ENCODE data around the gene S100A12. TPM values are rescaled to one million over a fixed set of nuclear protein-coding genes. Genes with fewer than 3 reads are reported as not detected.
A peak's percentile ranks its signal among the peaks of the same experiment; 100 is the strongest.
"Not testable (repeated sequence)": the region's sequence is repeated elsewhere in the genome, so short reads cannot be mapped to it uniquely, and the experiment has no call there.

The S100A12 gene
- polyA plus RNA-seq (ENCODE audit: insufficient read length in 4 of 4), result 1 to 10 TPM in 3 of 4 donors, not detected in 1; 1.3 to 2.8 (median 2.3) TPM

DNA sequence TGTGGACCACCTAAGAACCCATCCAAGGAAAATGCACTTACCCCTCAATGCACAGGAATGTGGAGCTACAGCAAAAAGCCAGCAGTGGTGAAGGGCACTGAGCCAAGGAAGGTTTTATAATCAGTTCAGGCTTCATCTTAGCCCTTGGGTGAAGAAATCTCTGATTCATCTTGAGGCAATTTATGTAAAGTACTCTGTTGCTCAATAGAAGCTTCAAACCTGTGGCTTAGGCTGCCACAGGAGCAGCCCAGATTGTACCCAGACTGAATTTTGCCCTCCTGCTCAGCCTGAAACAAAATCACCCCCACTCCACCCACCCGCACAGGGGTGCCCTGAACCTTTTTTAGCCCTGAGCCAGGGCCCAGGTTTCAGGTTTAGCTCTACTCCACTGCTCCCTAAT, at the start of gene S100A12:
Gene S100A12 (minus strand): TSS at position 111 of the 400 bp plus-strand sequence. CDS start 1,029 bp downstream, outside the sequence.
- DNase-seq (ENCODE audit: low read depth in 4 of 4, low spot score in 3 of 4), result no peak

DNA sequence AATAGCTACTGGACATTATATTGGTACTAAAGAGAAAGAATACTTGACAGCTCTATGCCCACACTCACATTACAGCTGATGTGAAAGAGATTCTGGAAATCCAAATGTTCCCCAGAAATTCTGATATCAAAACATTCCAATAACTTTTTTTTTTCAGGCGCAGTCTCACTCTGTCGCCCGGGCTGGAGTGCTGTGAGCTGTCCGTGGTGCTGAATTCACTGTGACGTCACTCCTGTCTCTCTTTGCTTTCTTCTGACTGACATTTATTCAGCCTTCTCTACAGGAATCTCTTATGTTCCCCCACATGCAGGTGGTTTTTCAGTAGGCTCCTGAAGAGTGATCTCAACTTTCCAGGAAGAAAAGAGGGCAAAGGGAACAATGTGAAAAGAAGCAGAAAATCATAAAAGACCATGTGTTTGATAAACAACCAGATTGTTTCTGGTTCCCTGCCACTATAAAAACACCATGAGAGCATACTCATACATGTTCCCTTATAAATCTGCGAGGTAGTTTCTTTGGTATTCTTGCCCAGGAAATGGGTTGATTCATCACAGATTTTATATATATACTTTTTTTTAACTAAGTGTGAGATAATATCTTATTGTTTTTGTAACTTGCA, 47.1 kb upstream of the S100A12 start:
- DNase-seq (ENCODE audit: low read depth in 4 of 4, low spot score in 3 of 4), result peak; percentile 63 to 80 (median 74)

GRCh38 chr1:153420306-153420705, 44.9 kb upstream of the S100A12 start:
- no peak for DNase-seq (ENCODE audit: low read depth in 4 of 4, low spot score in 3 of 4)

GRCh38 chr1:153419436-153419793, 44.0 kb upstream of the S100A12 start:
- DNase-seq (ENCODE audit: low read depth in 4 of 4, low spot score in 3 of 4), result not testable (repeated sequence)

DNA sequence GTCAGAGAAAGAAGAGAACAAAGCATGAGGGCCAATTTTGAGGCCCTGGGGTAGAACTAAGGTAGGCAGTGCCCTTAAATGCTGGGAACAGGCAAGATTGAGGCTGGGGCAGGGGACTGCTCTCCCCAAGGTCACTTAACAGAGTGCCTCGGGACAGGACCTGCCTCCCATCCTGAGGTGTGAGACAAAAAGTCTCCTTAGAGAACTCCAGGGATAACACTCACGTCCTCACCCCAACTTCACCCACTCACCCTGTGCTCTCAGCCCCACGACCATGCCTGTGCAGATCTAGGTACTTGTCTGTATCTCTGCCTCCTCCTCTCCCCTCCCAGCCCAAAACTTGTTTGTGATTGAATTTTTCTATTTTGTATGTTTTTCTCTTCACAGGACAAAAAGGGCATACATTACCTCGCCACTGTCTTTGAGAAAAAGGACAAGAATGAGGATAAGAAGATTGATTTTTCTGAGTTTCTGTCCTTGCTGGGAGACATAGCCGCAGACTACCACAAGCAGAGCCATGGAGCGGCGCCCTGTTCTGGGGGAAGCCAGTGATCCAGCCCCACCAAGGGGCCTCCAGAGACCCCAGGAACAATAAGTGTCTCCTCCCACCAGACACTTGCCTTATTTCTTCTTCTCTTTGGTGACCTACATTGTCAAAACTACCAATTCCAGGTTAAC, 43.5 kb upstream of the S100A12 start:
- not testable (repeated sequence) for DNase-seq (ENCODE audit: low read depth in 4 of 4, low spot score in 3 of 4)

DNA sequence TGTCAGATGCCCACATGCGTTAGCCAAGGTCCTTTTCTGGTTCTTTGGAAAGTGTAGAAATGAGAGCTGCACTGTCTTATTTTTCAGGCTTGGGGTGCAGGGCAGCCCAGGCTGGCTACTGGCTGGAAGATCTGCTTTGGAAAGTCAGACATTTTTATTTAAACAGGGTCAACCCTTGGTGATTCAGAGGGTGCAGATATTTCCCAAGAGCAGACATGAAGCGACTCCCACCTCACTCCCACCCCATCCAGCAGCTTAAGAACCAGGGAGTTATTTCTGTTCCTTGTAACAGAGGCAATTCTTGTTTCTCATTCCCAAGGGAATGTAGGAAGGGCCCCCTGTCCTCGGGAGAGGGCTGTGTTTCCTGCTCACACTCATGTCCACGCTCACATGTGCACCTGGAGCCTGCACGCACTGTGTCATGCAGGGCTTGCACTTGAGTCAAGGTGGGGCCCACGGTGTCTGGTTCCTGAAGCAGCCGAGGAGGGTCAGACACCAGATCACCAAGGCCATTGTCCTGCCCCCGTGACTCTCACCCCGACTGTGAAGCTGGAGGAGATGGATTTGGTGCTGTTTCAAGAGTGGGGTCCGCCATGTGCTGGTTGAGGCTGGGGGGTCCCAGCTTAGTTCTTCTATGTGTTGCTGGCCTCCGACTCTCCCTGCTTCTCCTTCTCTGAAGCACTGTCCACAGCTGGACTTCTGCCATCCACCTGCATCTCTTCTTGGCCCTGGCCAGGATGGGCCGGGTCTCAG, 41.9 kb upstream of the S100A12 start:
- DNase-seq (ENCODE audit: low read depth in 4 of 4, low spot score in 3 of 4), result no peak

DNA sequence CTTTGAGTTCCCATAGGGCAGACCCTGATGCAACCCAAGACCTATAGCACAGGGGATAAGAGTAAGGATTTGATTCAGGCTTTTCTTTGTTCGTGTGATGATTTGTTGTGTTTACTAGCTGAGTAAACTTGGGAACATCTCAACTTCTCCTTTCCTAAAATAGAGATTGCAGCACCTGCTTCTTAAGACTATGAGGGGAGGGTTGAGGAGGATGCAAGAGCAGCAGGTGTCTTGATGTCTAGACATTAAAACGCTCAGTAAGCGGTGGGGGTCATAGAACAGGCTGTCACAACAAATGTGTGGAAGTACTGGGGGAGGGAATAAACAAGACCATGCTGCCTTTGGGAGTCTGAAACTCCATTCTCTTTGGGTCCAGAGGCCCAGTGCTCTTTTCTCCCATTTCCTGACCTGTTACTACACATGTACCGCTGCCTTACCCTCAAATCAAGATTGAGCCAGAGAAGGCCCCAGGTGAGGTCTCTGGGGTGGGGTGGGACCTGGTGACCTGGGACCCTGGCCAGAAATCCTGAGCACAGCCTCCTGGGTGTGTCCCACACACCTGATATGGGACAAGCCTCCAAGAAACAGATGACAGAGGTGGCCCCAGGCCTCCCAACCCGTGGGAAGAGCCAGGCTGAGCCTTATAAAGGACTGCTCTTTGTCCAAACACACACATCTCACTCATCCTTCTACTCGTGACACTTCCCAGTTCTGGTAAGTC, 40.6 kb upstream of the S100A12 start, which contains the start of gene S100A7A:
Gene S100A7A (plus strand): TSS at position 671 of the 721 bp plus-strand sequence. CDS start 1,563 bp downstream, outside the sequence.
- DNase-seq (ENCODE audit: low read depth in 4 of 4, low spot score in 3 of 4), result no peak

DNA sequence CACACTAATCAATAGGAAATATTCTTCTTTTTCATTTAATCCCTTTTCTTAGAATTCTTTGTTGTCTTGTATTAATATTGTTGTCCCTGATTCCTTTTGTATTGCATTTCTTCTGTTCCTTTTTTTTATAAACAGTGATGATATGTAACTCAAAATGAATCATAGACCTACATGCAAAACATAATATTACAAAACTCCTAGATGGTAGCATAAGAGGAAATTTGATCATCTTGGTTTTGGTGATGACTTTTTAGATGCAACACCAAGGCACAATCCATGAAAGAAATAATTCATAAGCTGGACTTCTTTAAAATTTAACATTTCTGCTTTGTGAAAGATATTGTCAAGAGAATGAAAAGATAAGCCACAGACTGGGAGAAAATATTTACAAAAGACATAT, 38.5 kb upstream of the S100A12 start:
- not testable (repeated sequence) for DNase-seq (ENCODE audit: low read depth in 4 of 4, low spot score in 3 of 4)

GRCh38 chr1:153407274-153407673, 31.9 kb upstream of the S100A12 start:
- DNase-seq (ENCODE audit: low read depth in 4 of 4, low spot score in 3 of 4), result not testable (repeated sequence)

- DNase-seq (ENCODE audit: low read depth in 4 of 4, low spot score in 3 of 4), result not testable (repeated sequence)
These were observed 30.6 kb upstream of the S100A12 start for GRCh38 chr1:153405825-153406599.

DNA sequence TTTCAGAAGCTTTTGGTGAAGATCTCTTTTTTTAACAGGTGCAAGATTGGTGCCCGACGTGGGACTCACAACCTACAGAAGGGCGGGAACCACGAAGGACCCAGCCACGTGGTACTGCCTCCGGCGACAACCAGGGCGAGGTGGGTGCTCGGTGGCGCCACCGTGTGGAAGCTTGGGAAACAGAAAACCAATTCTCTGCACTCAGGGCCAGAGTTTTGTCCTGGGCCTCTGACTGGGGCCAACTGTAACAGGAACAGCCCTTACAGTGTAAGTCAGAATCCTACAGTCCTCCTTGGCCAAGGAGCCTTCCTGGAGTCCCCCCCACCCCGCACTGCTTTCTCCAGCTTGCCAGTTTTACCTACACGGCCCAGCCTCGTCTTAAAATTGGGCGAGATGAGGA, 29.3 kb upstream of the S100A12 start:
- DNase-seq (ENCODE audit: low read depth in 4 of 4, low spot score in 3 of 4), result no peak

GRCh38 chr1:153404086-153404635, 28.7 kb upstream of the S100A12 start:
- DNase-seq (ENCODE audit: low read depth in 4 of 4, low spot score in 3 of 4), result no peak

DNA sequence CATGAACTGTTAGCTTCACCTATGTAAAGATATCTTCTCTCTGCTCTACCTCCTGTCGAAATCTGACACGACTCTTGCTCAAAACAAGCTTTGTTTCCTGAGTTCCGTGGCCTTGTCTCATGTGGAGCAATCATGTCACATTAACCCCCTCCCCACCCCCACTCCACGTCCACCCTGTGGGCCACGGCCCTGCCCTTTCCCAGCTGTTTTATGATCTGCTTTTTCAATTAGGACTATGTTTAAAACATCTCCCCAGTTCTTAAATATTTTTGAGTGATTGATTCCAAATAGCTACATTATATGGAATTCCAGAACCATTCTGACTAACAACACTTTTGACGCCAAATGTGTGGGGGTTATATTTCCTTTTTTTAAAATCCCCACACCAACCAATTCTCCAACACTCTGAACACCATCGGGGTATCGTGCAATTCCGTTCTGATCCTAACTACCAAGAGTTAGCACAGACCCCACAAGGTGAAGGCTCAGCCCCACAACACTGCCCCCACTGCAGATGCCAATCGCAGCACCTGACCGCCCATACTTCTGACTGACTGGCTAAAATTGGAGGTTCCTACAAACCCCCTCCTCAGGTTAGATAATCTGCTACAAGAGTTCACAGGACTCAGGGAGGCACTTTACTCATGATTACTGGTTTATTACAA, 28.1 kb upstream of the S100A12 start:
- DNase-seq (ENCODE audit: low read depth in 4 of 4, low spot score in 3 of 4), result no peak

DNA sequence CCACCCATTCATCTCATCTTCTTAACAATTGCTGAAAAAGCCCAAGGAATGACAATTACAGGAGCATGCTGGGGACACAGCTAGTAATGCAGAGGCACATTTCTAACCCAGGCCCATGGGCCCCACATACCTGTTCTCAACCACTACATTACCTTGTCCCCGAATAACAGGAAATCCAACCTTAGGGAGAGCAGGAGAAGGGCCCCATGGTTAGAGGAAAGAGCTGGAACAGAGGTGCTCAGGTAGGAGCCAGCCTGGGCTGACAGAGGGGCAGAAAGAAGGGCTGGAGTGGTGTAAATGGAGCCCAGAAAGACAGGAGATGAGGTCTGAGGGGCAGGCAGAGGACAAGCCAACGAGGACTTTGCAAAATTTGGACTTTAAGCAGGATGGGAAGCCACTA, 26.8 kb upstream of the S100A12 start:
- DNase-seq (ENCODE audit: low read depth in 4 of 4, low spot score in 3 of 4), result no peak

- DNase-seq (ENCODE audit: low read depth in 4 of 4, low spot score in 3 of 4), result no peak
These were observed 26.0 kb upstream of the S100A12 start for GRCh38 chr1:153401461-153401860.

- no peak for DNase-seq (ENCODE audit: low read depth in 4 of 4, low spot score in 3 of 4)
These were observed 24.8 kb upstream of the S100A12 start for GRCh38 chr1:153400244-153400643.

- no peak for DNase-seq (ENCODE audit: low read depth in 4 of 4, low spot score in 3 of 4)
These were observed 24.1 kb upstream of the S100A12 start for GRCh38 chr1:153399401-153400055.

DNA sequence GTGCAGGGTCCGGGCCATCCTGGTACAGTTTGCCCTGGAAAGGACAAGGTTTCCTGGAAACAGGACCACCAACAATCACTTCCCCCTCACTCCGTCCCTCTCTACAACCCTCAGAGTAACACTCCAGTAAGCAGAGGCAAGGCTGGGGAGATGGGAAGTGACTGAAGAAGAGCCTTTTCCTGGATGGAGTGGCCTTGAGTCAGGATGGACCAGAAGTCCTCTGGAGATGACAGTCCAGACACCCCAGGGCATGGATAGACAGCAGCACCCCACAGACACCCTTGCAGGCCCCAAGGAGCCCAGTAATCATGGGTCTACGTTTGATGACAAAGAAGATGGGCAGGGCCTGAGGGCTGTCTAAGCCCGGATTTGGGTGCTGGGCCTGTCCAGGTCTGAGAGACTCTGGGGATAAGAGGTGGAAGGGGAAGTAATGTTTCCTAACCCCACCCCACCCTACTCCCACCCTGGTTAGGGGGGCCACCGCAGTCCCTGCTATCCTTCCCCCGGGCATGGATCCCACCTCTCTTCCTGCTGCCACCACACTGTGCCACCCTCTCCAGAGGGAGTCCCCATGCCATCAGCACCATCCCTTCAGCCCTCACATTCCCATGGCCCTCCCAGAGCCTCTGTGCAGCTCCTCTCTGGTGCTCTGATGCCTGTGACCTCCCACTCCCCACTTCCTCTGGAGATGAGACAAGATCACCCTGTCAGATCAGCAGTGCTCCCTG, 22.7 kb upstream of the S100A12 start:
- no peak for DNase-seq (ENCODE audit: low read depth in 4 of 4, low spot score in 3 of 4)
